ENCODE data around the gene L2HGDH. TPM values are rescaled to one million over a fixed set of nuclear protein-coding genes. Genes with fewer than 3 reads are reported as not detected.

Gene L2HGDH
- total RNA-seq, 3 donors from 2014 or later, result 3.8 to 6.9 (median 6.3) TPM

DNA sequence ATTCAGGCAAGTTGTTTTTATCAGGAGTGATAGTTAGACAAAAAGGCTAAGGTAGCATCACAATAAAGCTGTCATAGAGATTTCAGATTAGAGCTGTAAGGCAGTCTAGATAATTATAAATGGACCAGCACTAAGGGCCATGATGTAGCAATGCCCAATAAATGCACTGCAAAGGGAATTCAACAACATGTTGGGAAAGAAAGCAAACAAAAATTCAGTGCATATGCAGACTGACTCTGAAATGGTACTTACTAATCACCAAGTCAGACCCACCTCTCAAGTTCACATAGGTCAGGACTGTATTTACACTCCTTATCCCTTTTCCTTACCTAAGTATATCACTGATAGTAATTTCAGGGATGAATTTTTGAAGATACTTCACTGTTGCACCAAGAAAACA, 47.0 kb downstream of the L2HGDH start:
- intact Hi-C loops (cut with DNase I; ENCODE audit: low total_unique reads), result no loop called here
- no peaks in the 10 kb centered on the region for H3K4me1 ChIP-seq
- no peaks in the 10 kb centered on the region for H3K27me3 ChIP-seq
- no peak for DNase-seq (ENCODE audit: low spot score in 2 of 2)
- no peak overlapping the region for H3K27ac ChIP-seq
- no peak for TF ChIP-seq POLR2A (IDR thresholded peaks at IDR 0.05)
- TF ChIP-seq POLR2AphosphoS5 (IDR thresholded peaks at IDR 0.05), result no peak
- no peak for TF ChIP-seq CTCF (IDR thresholded peaks at IDR 0.05)
- H3K4me3 ChIP-seq, result no peak overlapping the region
- no peaks in the 10 kb centered on the region for H3K36me3 ChIP-seq
- no peaks in the 10 kb centered on the region for H3K9me3 ChIP-seq

DNA sequence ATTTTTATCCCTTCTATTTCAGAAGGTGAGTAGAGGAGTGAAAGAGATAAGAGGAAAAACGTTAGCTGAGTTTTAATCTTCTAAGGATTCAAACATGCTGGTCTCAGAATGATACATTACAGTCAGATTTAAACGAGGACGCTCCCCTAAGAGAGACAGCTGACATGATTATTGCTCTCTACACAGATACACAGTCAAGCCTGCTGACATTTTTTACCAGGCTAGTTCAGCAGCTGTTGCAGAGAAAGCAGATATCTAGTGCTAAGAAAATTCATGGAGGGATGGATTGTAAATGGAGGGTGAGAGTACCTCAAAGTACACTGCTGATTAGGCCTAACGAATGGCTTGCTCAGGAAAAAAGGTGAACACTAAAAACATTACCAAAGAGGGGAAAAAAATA, 48.7 kb downstream of the L2HGDH start:
- TF ChIP-seq POLR2A (IDR thresholded peaks at IDR 0.05) (no peak), CTCF (IDR thresholded peaks at IDR 0.05) (no peak), POLR2AphosphoS5 (IDR thresholded peaks at IDR 0.05) (no peak)
- intact Hi-C loops (cut with DNase I; ENCODE audit: low total_unique reads), result no loop called here
- Histone ChIP-seq H3K36me3 (no peaks in the 10 kb centered on the region), H3K4me3 (no peak overlapping the region), H3K4me1 (no peaks in the 10 kb centered on the region), H3K27me3 (no peaks in the 10 kb centered on the region), H3K27ac (no peak overlapping the region), H3K9me3 (no peaks in the 10 kb centered on the region)
- no peak for DNase-seq (ENCODE audit: low spot score in 2 of 2)

GRCh38 chr14:50262865-50263264, 49.2 kb downstream of the L2HGDH start:
- TF ChIP-seq CTCF (IDR thresholded peaks at IDR 0.05), result no peak
- no peak for TF ChIP-seq POLR2AphosphoS5 (IDR thresholded peaks at IDR 0.05)
- no peak for TF ChIP-seq POLR2A (IDR thresholded peaks at IDR 0.05)
- no peaks in the 10 kb centered on the region for H3K36me3 ChIP-seq
- H3K9me3 ChIP-seq, result no peaks in the 10 kb centered on the region
- no peak overlapping the region for H3K4me3 ChIP-seq
- no peak overlapping the region for H3K27ac ChIP-seq
- no peaks in the 10 kb centered on the region for H3K27me3 ChIP-seq
- DNase-seq (ENCODE audit: low spot score in 2 of 2), result no peak
- H3K4me1 ChIP-seq, result no peaks in the 10 kb centered on the region
- intact Hi-C loops (cut with DNase I; ENCODE audit: low total_unique reads), result no loop called here

DNA sequence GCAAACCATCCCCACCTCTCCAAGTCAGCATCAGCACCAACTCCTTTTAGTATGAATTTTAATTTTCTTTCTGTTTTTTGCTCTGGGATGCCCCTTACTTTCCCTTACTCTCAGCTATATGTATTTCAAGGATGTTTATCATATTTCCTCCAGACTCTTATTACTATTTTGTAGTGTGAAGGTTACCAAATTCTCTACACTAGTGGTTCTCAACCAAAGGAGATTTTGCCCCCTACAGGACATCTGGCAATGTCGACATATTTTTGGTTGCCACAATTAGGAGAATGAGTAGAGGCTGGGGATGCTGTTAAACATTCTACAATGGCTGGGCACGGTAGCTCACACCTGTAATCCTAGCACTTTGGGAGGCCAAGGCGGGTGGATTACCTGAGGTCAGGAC, 51.5 kb downstream of the L2HGDH start:
- DNase-seq (ENCODE audit: low spot score in 2 of 2), result no peak
- TF ChIP-seq POLR2AphosphoS5 (IDR thresholded peaks at IDR 0.05) (no peak), CTCF (IDR thresholded peaks at IDR 0.05) (peak in 1 of 3 donors; percentile 15)
- Histone ChIP-seq H3K4me1 (no peaks in the 10 kb centered on the region), H3K9me3 (no peaks in the 10 kb centered on the region), H3K4me3 (no peak overlapping the region), H3K27ac (no peak overlapping the region), H3K27me3 (no peaks in the 10 kb centered on the region), H3K36me3 (no peaks in the 10 kb centered on the region)
- intact Hi-C loops (cut with DNase I; ENCODE audit: low total_unique reads), result no loop called here

- no peak overlapping the region for H3K27ac ChIP-seq
- no peaks in the 10 kb centered on the region for H3K36me3 ChIP-seq
- no peak for DNase-seq (ENCODE audit: low spot score in 2 of 2)
- intact Hi-C loops (cut with DNase I; ENCODE audit: low total_unique reads), result no loop called here
- no peaks in the 10 kb centered on the region for H3K9me3 ChIP-seq
- no peaks in the 10 kb centered on the region for H3K27me3 ChIP-seq
- no peak overlapping the region for H3K4me3 ChIP-seq
- TF ChIP-seq CTCF (IDR thresholded peaks at IDR 0.05) (no peak), POLR2AphosphoS5 (IDR thresholded peaks at IDR 0.05) (no peak), POLR2A (IDR thresholded peaks at IDR 0.05) (no peak)
- H3K4me1 ChIP-seq, result no peaks in the 10 kb centered on the region
Observed at GRCh38 chr14:50260072-50260471, 52.0 kb downstream of the L2HGDH start.

All from breast epithelium (tissue), 4 donors.